Stimulated activated CD8-positive, alpha-beta memory T cell treated with anti-CD3 and anti-CD28 coated beads, Interleukin-4, amount 100 ng/mL, for 4 hours (primary cell): Measurements from ENCODE around the gene CCNF.
"Not testable (repeated sequence)": the region's sequence is repeated elsewhere in the genome, so short reads cannot be mapped to it uniquely, and the experiment has no call there.

Experiments used
- DNase-seq, 2 donors: peaks; one replicate each; pipeline ENCODE4 v3.0.0-alpha.2; 2020; ENCODE audit warnings: low read depth in 2 of 2, low spot score in 1 of 2

Gene CCNF, protein sequence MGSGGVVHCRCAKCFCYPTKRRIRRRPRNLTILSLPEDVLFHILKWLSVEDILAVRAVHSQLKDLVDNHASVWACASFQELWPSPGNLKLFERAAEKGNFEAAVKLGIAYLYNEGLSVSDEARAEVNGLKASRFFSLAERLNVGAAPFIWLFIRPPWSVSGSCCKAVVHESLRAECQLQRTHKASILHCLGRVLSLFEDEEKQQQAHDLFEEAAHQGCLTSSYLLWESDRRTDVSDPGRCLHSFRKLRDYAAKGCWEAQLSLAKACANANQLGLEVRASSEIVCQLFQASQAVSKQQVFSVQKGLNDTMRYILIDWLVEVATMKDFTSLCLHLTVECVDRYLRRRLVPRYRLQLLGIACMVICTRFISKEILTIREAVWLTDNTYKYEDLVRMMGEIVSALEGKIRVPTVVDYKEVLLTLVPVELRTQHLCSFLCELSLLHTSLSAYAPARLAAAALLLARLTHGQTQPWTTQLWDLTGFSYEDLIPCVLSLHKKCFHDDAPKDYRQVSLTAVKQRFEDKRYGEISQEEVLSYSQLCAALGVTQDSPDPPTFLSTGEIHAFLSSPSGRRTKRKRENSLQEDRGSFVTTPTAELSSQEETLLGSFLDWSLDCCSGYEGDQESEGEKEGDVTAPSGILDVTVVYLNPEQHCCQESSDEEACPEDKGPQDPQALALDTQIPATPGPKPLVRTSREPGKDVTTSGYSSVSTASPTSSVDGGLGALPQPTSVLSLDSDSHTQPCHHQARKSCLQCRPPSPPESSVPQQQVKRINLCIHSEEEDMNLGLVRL

DNA sequence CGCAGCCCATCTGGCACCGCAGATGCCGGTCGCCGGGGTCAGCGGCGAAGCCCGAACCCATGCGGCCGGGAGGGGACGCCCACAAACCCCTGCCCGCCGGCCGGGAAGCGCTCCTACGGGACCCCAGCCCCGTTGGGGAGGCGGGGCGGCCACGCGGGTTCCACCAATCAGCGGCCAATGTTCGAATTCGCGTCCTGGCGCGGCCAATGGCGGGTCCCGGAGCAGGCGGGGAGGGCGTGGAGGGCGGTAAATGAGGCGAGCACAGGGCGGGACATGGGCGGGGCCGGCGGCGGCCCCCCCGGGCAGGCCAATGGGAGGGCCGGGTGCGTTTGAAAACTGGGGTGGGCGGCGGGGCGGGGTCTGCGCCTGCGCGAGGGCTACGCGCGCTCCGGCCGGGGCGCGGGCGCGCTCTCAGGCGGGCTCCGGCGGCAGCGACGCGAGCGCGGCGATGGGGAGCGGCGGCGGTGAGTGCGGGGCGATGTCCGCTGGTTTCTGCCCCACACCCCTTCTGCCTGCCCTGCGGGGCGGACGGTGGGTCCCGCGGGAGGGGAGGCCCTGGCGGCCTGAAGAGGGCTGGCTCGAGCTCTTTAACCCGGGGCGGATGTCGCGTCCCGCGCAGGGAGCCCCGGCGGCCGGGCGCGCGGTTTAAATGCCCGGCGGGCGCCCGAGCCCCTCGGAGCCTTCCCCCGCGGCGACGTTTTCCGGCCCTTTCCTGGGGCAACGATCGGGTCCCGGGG, at the start of gene CCNF:
TSS of gene CCNF (plus strand) at position 414 of the 737 bp plus-strand sequence. CDS start at position 449, 35 bp downstream.
- peak; percentile 94 to 97 for DNase-seq

DNA sequence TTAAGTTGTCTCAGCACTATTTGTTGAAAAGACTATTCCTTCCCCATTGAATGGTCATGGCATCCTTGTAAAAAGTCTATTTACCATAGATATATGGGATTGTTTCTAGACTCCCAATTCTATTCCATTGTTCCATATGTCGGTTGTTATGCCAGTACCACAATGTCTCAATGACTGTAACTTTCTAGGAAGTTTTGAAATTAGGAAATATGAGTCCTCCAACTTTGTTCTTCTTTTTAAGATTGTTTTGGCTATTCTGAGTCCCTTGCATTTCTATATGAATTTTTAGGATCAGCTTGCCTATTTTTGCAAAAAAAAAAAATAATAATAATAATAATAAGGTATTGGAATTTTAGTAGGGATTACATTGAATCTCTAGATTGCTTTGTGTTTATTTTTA, 45.7 kb upstream of the CCNF start:
- DNase-seq, result no peak

DNA sequence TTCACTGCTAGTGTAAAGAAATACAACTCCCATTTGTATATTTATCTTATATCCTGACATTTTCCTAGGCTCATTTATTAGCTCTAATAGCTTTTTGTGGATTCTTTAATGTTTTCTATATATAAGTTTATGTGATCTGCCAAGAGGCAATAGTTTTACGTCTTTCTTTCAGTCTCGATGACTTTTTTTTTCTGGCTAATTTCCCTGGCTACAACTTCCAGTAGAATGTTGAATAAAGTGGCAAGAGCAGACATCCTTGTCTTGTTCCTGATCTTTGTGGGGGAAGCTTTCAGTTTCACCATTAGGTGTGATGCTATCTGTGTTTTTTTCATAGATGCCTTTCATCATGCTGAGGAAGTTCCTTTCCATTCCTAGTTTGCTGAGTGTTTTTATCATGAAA, 44.8 kb upstream of the CCNF start:
- DNase-seq, result no peak

DNA sequence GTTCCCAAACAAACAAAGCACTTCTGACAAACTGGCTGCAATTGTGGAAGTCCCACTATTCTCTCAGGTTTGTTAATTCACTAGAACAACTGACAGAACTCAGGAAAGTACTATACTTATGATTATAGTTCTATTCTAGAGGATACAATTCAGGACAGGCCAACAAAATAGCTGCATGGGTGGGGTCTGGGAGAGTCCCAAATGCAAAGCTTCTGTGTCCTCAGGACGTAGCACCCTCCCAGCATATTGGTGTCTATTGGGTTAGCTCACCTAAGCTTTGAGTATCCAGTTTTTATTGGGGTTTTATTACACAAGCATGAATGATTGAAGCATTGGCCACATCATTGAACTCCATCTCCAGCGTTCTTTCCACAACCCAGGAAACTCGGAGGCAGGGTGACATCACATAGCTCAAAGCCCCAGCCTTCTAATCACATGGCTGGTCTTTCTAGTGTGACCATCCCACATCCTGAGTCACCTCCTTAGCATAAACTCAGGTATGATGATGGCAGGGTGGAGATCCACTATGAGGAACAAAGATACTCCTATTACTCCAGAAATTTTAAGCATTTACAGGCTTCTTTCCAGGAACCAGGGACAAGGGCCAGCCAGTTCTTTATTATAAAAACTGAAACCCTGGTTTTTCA, 43.9 kb upstream of the CCNF start:
- DNase-seq, result no peak

DNA sequence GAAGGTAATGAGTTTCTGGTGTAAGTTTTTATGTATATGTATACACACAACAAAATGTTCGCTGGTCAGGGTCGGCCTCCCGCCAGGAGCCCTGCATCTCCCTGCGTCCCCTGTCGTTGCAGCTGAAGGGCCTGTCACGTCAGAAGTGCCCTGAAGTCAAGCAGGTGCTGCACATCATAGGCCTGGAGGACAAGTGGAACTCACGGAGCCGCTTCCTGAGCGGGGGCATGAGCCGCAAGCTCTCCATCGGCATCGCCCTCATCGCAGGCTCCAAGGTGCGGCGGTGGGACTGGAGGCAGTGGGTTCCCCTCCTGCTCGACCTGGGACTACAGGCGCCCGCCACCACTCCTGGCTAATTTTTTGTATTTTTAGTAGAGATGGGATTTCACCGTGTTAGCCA, 43.3 kb upstream of the CCNF start:
- not testable (repeated sequence) for DNase-seq

DNA sequence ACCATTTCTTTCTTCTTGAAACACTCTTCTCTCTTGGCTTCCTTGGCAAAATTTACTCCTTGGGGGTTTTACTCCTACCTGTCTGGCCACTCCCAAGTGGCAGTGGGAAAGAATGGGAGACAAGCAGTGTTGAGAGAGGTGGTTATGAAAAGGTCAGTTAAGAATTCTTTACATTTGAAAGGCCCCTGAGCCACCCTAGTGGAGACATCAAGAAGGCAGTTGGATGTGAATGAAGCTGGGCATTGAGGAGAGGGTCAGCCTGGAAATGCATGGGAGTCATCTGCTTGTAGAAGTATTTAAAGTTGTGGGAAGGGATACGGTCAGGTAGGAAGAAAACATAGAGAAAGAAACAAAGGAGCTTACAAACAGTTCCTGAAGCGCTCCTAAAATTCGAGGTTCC, 42.3 kb upstream of the CCNF start:
- DNase-seq, result no peak

DNA sequence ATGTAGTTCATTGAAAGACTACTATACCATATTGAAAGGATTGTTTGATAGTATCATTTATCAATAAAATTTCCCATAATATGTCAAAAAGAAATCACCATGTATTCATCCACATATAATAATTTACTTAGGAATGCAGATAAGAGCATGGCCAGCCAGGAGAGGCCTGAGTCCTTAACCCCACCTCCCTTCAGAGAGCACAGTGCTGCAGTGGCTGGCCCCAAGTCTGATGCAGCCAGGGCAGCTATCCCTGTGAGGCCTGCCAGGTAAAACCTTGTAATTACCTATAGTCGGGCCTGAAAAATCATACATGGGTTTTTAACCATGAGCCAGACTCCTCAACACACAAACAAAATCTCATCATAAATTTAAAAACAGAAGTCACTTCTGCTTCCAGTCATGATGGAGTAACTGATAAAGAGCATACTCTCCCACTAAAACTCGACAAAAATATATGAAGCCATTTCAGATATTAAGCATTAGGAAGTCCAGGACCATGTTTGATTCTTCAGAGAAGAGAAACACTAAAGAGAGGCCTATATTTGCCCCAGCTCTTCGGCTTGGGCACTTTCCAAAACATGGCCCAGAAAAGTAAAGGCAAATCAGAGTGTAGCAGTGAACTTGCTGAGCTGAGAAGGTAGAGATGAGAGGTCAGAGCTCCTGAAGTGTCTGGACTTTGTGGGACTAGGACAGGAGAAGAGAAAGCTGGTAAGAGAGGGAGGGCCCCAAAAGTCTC, 40.9 kb upstream of the CCNF start:
- DNase-seq, result no peak

DNA sequence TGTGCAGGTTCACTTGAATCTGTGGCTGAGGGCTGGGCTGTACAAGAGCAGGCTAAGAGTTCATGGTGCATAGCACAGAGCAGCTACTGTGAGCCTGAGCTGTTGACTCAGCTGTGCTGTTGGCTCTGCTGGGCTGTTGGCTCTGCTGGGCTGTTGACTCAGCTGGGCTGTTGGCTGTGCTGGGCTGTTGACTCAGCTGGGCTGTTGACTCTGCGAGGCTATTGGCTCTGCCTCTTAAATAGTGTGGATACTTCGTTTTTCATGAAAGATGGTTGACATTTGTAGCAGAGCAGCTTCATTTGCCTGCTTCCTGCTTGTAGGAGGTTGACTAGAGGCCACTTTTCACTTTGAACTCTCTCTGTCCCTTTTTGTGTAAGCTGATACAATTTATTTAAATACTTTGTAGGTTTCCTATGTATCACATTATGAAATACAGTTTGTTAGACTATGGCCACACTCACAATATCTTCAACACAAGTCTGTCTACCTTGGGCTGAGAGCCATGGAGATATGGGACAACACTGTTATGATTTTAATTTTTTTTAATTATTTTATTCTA, 40.3 kb upstream of the CCNF start:
- DNase-seq, result no peak

DNA sequence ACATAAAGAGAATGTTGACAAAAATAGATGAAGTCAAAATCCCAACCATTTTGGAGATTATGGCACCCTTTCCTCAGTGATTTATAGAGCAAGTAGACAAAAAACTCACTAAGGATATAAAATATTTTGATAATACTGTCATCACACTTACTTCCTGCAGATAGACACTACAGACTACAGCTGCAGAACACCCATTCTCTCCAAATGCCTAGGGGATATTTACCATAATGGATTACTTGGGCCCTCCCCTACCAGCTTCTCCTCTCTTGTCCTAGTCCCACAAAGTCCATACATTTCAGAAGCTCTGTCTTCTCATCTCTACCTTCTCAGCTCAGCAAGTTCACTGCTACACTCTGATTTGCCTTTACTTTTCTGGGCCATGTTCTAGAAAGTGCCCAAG, 37.2 kb upstream of the CCNF start:
- no peak for DNase-seq

DNA sequence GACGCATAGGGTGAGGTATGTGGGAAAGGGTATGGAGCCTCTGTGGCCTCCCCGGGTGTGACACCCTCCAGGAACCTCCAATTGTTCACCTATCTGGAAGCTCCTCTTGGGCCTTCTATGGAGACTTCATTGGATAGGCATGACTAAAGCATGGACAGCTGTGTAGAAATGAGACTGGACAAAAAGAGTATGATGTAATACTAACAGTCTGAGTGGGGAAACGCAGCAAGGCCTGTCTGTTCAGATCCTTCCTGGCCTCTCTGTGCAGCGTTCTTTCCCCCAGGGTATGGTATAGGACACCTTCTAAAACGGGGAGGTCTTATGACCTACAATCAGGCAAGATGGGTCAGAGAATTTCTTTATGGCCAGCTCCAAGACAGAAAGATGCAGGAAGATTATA, 30.7 kb upstream of the CCNF start:
- DNase-seq, result no peak

DNA sequence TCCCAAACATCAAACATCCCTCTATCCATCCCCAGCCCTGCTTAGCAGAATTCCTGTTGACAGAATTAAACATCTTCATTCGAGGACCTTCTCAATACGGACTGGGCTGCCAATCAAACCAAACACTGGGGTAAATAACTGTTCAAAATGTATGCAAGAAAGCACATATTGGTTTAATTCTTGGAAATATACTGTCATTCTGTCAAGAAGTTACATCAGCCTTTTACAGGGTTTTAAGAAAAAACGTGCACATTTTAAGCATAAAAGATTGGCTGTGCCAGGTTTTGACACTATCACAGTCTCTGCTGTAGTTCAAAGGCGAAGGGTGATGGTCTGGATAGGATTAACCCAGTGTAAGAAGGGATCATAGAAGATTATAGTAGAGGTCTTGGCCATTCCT, 25.1 kb upstream of the CCNF start:
- DNase-seq, result no peak

DNA sequence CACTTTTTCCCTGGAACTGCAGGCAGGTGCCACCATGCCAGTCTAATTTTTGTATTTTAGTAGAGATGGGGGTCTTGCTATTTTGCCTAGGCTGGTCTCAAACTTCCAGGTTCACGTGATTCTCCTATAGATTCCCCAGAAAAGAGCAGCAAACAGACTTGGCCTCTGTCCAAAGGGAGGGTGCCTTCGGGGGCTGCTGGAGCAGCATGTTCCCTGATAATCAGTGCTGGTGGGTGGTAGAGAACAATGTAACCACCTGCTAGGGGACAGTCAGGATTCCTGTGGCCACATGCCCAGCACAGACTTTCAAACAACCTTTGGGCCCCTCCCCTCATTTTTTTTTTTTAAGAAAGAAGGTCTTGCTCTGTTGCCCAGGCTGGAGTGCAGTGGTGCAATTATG, 14.2 kb upstream of the CCNF start:
- DNase-seq, result no peak

DNA sequence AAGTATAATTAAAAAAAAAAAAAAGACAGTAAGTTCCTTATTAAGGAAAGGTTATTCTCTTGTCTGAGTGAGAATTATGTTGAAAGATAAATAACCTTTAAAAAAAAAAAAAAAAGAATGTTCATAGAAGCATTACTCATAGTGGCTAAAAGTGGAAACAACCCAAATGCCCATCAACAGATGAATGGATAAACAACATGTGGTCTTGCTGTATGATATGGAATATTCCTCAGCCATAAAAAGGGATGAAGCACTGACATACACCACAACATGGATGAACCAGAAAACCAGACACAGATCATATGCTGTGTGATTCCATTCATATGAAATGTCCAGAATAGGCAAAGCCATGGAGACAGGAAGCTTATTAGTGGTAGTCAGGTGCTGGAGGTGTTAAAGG, 9.2 kb upstream of the CCNF start:
- DNase-seq, result no peak

DNA sequence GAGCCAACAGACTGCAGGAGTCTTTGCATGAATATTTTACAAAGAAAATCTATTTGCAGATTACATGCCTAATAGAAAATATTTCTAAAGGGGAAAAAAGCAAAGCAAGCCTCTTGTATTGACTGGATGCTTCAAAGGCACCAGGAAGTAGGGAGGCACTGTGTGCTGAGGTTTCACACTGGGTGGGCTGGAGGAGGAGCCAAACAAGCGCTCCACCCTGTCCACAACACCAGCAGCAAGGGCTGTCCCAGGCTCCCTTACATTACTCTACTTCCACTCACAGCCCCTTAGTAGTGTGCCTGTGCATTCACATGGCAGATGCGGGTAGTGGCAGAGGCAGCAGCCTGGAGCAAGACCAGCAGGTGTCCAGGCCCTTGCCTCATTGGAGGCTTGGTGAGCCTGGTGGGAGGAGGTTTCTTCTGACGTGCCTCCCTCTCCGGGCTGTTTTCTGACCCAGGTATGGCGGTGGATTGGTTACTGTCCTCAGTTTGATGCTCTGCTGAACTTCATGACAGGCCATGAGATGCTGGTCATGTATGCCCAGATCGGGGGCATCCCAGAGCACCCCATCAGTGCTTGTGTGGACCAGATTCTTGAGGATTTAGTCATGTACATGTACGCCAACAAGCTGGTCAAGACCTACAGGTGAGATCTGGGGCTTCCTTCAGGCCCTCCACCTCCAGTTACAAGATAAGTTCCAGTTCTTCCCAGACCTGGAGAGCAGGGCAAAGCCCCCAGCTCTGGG, 7.0 kb upstream of the CCNF start:
- DNase-seq, result no peak

DNA sequence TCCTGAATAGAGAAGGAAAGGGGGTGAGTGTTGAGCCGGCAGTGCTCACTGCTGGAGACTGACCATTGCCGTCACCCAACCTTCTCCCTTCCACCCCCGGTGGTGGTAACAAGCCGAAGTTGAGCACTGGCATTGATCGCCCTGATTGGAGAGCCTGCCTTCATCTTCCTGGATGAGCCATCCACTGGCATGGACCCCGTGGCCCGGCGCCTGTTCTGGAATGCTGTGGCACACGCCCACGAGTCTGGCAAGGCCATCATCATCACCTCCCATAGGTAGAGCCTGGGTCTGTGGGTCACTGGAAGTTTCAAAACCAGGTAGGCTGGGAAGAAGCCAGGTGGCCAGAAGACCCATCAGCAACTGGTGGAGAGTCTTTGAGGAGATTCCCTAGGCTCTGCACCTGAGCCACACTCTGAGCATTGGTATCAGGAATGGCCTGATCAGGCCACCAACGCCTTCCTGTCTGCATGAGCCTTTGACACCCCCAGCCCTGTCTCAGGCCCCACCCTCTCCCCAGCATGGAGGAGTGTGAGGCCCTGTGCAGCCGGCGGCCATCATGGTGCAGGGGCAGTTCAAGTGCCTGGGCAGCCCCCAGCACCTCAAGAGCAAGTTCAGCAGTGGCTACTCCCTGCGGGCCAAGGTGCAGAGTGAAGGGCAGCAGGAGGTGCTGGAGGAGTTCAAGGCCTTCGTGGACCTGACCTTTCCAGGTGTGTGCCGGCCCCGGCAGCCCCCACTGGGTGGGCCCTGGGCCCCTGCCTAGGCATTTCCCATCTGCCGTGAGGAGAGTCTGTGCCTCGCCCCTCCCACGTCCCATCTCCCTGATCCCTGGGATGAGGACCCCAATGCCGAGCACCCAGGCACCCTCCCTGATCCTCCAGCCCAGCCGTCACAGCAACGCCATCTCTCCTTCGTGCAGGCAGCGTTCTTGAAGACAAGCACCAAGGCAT, 4.9 kb upstream of the CCNF start:
- DNase-seq, result no peak

DNA sequence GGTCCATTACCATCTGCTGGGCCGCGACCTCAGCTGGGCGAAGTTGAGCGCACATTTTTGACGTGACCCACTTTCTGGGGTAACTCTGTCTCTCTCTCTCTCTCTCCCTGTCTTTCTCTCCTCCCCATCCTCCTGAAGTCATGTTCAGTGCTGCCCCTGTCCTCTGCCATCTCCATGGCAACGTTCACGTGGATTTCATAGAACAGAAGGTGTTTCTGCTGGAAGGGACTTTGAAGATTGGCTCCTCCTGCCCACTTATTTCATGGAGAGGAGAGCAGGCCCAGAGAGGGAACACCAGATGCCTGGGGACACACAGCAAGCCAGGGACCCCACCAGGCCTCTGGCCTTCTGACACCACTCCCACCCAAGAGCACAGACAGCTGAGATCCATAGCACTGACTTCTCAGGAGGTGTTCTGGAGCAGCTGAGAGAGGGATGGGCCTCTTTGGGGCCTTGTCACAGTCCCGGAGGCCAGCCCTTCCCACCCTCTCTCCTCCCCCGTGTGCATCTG, 4.2 kb upstream of the CCNF start:
- DNase-seq, result no peak

DNA sequence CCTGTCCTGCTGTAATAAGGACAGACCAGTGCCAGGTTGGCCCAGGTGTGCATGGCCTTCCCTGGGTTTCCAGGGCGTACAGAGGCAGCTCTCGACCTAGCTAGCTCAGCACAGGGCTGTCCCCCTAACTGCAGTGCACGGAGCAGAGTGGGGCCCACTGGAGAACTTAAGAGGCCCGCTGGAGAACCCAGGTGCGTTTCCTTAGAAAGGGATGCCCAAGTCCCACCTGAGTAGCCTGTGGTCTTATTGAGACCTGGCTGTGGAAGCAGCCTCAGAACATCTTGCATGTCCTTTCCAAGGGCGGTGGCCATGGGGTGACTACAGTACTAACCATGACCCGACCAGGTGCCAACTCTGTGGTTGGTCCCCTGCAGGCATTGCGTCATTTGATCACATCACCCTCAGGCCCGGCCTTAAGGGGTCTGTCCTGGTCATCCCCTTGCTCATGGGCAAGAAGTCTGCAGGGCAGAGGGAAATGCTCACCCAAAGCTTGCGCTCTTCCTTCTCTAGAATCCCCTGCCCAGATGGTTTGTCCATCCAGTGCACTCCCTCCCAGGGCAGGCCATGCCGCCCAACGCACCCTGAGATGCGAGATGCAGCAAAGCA, 3.3 kb upstream of the CCNF start:
- no peak for DNase-seq

DNA sequence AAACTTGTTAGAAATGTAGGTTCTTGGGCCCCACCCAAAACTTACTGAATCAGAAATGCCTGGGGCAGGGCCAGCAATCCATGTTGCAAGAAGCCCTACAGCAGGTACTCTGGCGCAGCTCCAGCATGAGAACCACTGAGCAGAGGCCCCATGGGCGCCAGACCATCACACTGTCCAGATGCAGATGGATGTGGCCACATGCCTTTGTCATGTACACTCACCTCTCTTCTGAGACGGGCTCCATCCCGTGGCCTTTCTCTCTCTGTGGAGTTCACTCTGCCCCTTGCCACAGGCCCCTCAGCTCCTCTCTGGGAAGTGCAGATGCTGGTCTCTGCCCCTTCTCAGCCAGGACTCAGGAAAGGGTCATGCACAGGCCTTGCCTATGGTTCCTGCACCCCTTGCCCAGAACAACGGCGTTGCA, 2.3 kb upstream of the CCNF start:
- DNase-seq, result no peak
